Measurements from ENCODE around the gene CPM. TPM values are rescaled to one million over a fixed set of nuclear protein-coding genes. Genes with fewer than 3 reads are reported as not detected.
"Not testable (repeated sequence)": the region's sequence is repeated elsewhere in the genome, so short reads cannot be mapped to it uniquely, and the experiment has no call there.

The CPM gene
- total RNA-seq, 1 experiment from 2014 or later: 4.2 TPM

DNA sequence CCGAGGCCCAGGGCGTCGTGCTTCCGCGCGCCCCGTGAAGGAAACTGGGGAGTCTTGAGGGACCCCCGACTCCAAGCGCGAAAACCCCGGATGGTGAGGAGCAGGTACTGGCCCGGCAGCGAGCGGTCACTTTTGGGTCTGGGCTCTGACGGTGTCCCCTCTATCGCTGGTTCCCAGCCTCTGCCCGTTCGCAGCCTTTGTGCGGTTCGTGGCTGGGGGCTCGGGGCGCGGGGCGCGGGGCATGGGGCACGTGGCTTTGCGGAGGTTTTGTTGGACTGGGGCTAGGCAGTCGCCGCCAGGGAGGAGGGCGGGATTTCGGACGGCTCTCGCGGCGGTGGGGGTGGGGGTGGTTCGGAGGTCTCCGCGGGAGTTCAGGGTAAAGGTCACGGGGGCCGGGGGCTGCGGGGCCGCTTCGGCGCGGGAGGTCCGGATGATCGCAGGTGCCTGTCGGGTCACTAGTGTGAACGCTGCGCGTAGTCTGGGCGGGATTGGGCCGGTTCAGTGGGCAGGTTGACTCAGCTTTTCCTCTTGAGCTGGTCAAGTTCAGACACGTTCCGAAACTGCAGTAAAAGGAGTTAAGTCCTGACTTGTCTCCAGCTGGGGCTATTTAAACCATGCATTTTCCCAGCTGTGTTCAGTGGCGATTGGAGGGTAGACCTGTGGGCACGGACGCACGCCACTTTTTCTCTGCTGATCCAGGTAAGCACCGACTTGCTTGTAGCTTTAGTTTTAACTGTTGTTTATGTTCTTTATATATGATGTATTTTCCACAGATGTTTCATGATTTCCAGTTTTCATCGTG is 124.4 kb downstream of the CPM start:
- Histone ChIP-seq H3F3A (ENCODE audit: insufficient read depth, low read depth) (peaks cover 28% of the 10 kb centered on the region), H3K27ac (peak overlapping the region; percentile 92), H3K79me2 (ENCODE audit: low read depth) (peaks cover 51% of the 10 kb centered on the region), H2AFZ (peak overlapping the region; percentile 98), H4K20me1 (ENCODE audit: insufficient read depth) (peaks cover 11% of the 10 kb centered on the region; the same call in 1 of the 2 replicates), H3K36me3 (ENCODE audit: low read depth) (peaks cover 26% of the 10 kb centered on the region), H3K4me3 (peak overlapping the region; percentile 84), H3K9me2 (ENCODE audit: insufficient read depth) (no peaks in the 10 kb centered on the region), H3K27me3 (ENCODE audit: insufficient read depth, low read depth) (no peaks in the 10 kb centered on the region), H3K4me2 (peak overlapping the region; percentile 82), H3K9me3 (ENCODE audit: insufficient read depth, low read depth) (no peaks in the 10 kb centered on the region), H3K4me1 (replicated peaks; ENCODE audit: insufficient read depth) (peaks cover 20% of the 10 kb centered on the region)
- TF ChIP-seq, protein P1, sequence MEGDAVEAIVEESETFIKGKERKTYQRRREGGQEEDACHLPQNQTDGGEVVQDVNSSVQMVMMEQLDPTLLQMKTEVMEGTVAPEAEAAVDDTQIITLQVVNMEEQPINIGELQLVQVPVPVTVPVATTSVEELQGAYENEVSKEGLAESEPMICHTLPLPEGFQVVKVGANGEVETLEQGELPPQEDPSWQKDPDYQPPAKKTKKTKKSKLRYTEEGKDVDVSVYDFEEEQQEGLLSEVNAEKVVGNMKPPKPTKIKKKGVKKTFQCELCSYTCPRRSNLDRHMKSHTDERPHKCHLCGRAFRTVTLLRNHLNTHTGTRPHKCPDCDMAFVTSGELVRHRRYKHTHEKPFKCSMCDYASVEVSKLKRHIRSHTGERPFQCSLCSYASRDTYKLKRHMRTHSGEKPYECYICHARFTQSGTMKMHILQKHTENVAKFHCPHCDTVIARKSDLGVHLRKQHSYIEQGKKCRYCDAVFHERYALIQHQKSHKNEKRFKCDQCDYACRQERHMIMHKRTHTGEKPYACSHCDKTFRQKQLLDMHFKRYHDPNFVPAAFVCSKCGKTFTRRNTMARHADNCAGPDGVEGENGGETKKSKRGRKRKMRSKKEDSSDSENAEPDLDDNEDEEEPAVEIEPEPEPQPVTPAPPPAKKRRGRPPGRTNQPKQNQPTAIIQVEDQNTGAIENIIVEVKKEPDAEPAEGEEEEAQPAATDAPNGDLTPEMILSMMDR (conservative IDR thresholded peaks at IDR 0.05): peak; percentile 41; the same call in 1 of the 2 replicates
- no peak for TF ChIP-seq EZH2 (IDR thresholded peaks at IDR 0.05; ENCODE audit: low read depth)
- no TSS peak for BruUV-seq (replicated peaks)
- intact Hi-C loops (cut with micrococcal nuclease; ENCODE audit: unreplicated experiment): loop anchor here (5.0 to 10.0 kb wide), 2 partner anchors 121 to 444 kb away; partner anchors contain the start of gene NUP107
- POLR2A ChIA-PET (ENCODE audit: unreplicated experiment): interaction anchor here (0.6 to 0.9 kb wide), 6 partner anchors 9 to 1980 kb away, joined by 3 to 7 read pairs (median 3); no protein-coding TSS in a partner anchor
- DNase-seq: peak; percentile 68 to 70
- CTCF ChIA-PET: interaction anchor here (1.4 kb wide), 1 partner anchor 21 kb away, joined by 5 read pairs; no protein-coding TSS in a partner anchor

DNA sequence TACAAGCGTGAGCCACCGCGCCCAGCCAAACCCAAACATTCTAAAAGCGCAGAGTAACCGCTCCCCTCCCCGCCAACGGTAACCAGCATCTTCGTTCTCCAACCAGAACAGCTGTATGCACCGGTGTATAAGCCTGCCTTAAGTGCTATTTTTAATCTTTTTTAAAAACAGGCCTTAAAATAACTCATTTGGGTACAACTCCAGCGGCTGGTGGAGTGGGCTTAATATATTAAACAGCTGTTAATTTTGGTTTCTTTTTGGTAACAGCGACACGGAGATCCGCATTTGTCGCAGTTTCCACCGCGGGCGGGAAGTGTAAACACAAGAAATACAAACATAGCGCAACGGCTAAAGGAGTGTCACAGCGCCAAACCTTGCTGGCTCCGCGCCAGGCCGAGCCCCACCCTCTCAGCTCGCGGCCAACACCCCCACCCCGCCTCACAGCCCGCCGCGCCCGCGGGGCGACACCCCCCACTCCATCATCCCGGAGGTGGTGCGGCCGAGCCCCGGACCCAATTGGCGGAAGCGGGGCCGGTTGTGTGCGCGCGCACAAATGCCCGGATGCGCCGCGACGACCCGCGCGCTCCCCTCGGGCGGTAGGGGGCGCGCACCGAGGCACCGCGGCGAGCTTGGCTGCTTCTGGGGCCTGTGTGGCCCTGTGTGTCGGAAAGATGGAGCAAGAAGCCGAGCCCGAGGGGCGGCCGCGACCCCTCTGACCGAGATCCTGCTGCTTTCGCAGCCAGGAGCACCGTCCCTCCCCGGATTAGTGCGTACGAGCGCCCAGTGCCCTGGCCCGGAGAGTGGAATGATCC is 125.2 kb downstream of the CPM start, which contains the start of gene MDM2:
Gene MDM2, plus strand, starts transcription at position 602 of the 812 bp plus-strand sequence. CDS start 301 bp downstream, outside the sequence.
- H3F3A ChIP-seq (ENCODE audit: insufficient read depth, low read depth): peaks cover 28% of the 10 kb centered on the region
- ChIA-PET POLR2A (ENCODE audit: unreplicated experiment) (interaction anchor here (0.5 to 0.7 kb wide), 7 partner anchors 25 to 693 kb away, joined by 3 to 4 read pairs (median 3); no protein-coding TSS in a partner anchor), CTCF (interaction anchor here (1.0 to 1.4 kb wide), 2 partner anchors 22 to 51 kb away, joined by 3 to 5 read pairs; no protein-coding TSS in a partner anchor)
- H4K20me1 ChIP-seq (ENCODE audit: insufficient read depth): peaks cover 5% of the 10 kb centered on the region; the same call in 1 of the 2 replicates
- peak within 1 kb of the TSS; percentile 92 for H3K27ac ChIP-seq
- H3K4me1 ChIP-seq (replicated peaks; ENCODE audit: insufficient read depth): peaks cover 20% of the 10 kb centered on the region
- no peaks in the 10 kb centered on the region for H3K9me2 ChIP-seq (ENCODE audit: insufficient read depth)
- no peaks in the 10 kb centered on the region for H3K27me3 ChIP-seq (ENCODE audit: insufficient read depth, low read depth)
- intact Hi-C loops (cut with micrococcal nuclease; ENCODE audit: unreplicated experiment): loop anchor here (1.0 to 10.0 kb wide), 3 partner anchors 61 to 443 kb away; partner anchors contain the start of genes NUP107 and SLC35E3
- H3K79me2 ChIP-seq (ENCODE audit: low read depth): peaks cover 45% of the 10 kb centered on the region
- H3K4me3 ChIP-seq: peak within 1 kb of the TSS; percentile 84
- H3K9me3 ChIP-seq (ENCODE audit: insufficient read depth, low read depth): no peaks in the 10 kb centered on the region
- no peak for TF ChIP-seq EZH2 (IDR thresholded peaks at IDR 0.05; ENCODE audit: low read depth)
- TF ChIP-seq, protein P1 (conservative IDR thresholded peaks at IDR 0.05): peak; percentile 72
- peaks cover 18% of the 10 kb centered on the region for H3K36me3 ChIP-seq (ENCODE audit: low read depth)
- DNase-seq: peak; percentile 76 to 97
- BruUV-seq (replicated peaks): TSS peak; percentile 88
- peak within 1 kb of the TSS; percentile 82 for H3K4me2 ChIP-seq
- peak within 1 kb of the TSS; percentile 98 for H2AFZ ChIP-seq

DNA sequence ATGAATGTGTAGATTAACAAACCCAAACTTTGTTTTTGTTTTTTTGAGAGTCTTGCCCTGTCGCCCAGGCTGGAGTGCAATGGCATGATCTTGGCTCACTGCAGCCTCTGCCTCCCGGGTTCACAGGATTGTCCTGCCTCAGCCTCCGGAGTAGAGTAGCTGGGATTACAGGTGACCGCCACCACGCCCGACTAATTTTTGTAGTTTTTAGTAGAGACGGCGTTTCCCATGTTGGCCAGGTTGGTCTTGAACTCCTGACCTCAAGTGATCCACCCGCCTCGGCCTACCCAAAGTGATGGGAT is 125.7 kb downstream of the CPM start:
- Histone ChIP-seq H3K79me2 (ENCODE audit: low read depth) (peaks cover 39% of the 10 kb centered on the region), H2AFZ (peak overlapping the region; percentile 98), H3K4me2 (peak overlapping the region; percentile 82), H3K36me3 (ENCODE audit: low read depth) (peaks cover 12% of the 10 kb centered on the region; the same call in 1 of the 2 replicates), H3F3A (ENCODE audit: insufficient read depth, low read depth) (peaks cover 30% of the 10 kb centered on the region), H3K4me3 (peak overlapping the region; percentile 84), H3K27ac (peak overlapping the region; percentile 92), H3K4me1 (replicated peaks; ENCODE audit: insufficient read depth) (peaks cover 23% of the 10 kb centered on the region)
- not testable (repeated sequence) for H3K9me2 ChIP-seq (ENCODE audit: insufficient read depth); BruUV-seq (replicated peaks); H3K27me3 ChIP-seq (ENCODE audit: insufficient read depth, low read depth); H3K9me3 ChIP-seq (ENCODE audit: insufficient read depth, low read depth); DNase-seq; H4K20me1 ChIP-seq (ENCODE audit: insufficient read depth)
- CTCF ChIA-PET: interaction anchor here (1.0 to 1.4 kb wide), 2 partner anchors 23 to 50 kb away, joined by 3 to 5 read pairs; no protein-coding TSS in a partner anchor
- POLR2A ChIA-PET (ENCODE audit: unreplicated experiment): interaction anchor here (0.6 to 0.7 kb wide), 2 partner anchors 58 to 60 kb away, joined by 3 read pairs; no protein-coding TSS in a partner anchor
- intact Hi-C loops (cut with micrococcal nuclease; ENCODE audit: unreplicated experiment): loop anchor here (1.0 to 10.0 kb wide), 3 partner anchors 61 to 442 kb away; partner anchors contain the start of genes NUP107 and SLC35E3
